ENCODE results near the gene PON2.

The PON2 gene

GRCh38 chr7:95430864-95431263 is 4.0 kb downstream of the PON2 start:
- no peak overlapping the region for H3K27ac Mint-ChIP-seq
- H3K9me3 Mint-ChIP-seq: no peaks in the 10 kb centered on the region
- no peaks in the 10 kb centered on the region for H3K27me3 Mint-ChIP-seq
- ATAC-seq (ENCODE audit: low read depth) (no peak), DNase-seq (ENCODE audit: low spot score in 2 of 2) (no peak)
- H3K4me3 Mint-ChIP-seq: no peak overlapping the region
- peaks cover 3% of the 10 kb centered on the region for H3K36me3 Mint-ChIP-seq
- peaks cover 11% of the 10 kb centered on the region for H3K4me1 Mint-ChIP-seq

GRCh38 chr7:95429241-95429990 is 5.4 kb downstream of the PON2 start:
- no peak overlapping the region for H3K27ac Mint-ChIP-seq
- H3K27me3 Mint-ChIP-seq: no peaks in the 10 kb centered on the region
- peaks cover 3% of the 10 kb centered on the region for H3K36me3 Mint-ChIP-seq
- DNase-seq (ENCODE audit: low spot score in 2 of 2): no peak
- no peaks in the 10 kb centered on the region for H3K9me3 Mint-ChIP-seq
- H3K4me3 Mint-ChIP-seq: no peak overlapping the region
- H3K4me1 Mint-ChIP-seq: peaks cover 5% of the 10 kb centered on the region
- ATAC-seq (ENCODE audit: low read depth): no peak

- ATAC-seq (ENCODE audit: low read depth): no peak
- Mint-ChIP-seq H3K9me3 (no peaks in the 10 kb centered on the region), H3K27ac (no peak overlapping the region), H3K27me3 (no peaks in the 10 kb centered on the region), H3K4me1 (no peaks in the 10 kb centered on the region), H3K36me3 (peaks cover 12% of the 10 kb centered on the region), H3K4me3 (no peak overlapping the region)
- no peak for DNase-seq (ENCODE audit: low spot score in 2 of 2)
These were observed 6.8 kb downstream of the PON2 start for GRCh38 chr7:95427914-95428516.

- H3K4me3 Mint-ChIP-seq: no peak overlapping the region
- no peak overlapping the region for H3K27ac Mint-ChIP-seq
- H3K9me3 Mint-ChIP-seq: no peaks in the 10 kb centered on the region
- DNase-seq (ENCODE audit: low spot score in 2 of 2): no peak
- H3K27me3 Mint-ChIP-seq: no peaks in the 10 kb centered on the region
- ATAC-seq (ENCODE audit: low read depth): no peak
- H3K4me1 Mint-ChIP-seq: no peaks in the 10 kb centered on the region
- H3K36me3 Mint-ChIP-seq: peaks cover 12% of the 10 kb centered on the region
These were observed 7.7 kb downstream of the PON2 start for GRCh38 chr7:95427166-95427565.

GRCh38 chr7:95425694-95426093 is 9.1 kb downstream of the PON2 start:
- ATAC-seq (ENCODE audit: low read depth) (no peak), DNase-seq (ENCODE audit: low spot score in 2 of 2) (no peak)
- Mint-ChIP-seq H3K36me3 (peaks cover 15% of the 10 kb centered on the region), H3K9me3 (no peaks in the 10 kb centered on the region), H3K27ac (no peak overlapping the region), H3K4me1 (peaks cover 2% of the 10 kb centered on the region), H3K4me3 (no peak overlapping the region), H3K27me3 (no peaks in the 10 kb centered on the region)

GRCh38 chr7:95424716-95425115 is 10.1 kb downstream of the PON2 start:
- no peak for ATAC-seq (ENCODE audit: low read depth)
- DNase-seq (ENCODE audit: low spot score in 2 of 2): no peak

GRCh38 chr7:95421847-95422444 is 12.9 kb downstream of the PON2 start:
- H3K36me3 Mint-ChIP-seq: peaks cover 12% of the 10 kb centered on the region
- no peak for ATAC-seq (ENCODE audit: low read depth)
- peaks cover 2% of the 10 kb centered on the region for H3K4me1 Mint-ChIP-seq
- H3K4me3 Mint-ChIP-seq: no peak overlapping the region
- no peak overlapping the region for H3K27ac Mint-ChIP-seq
- no peaks in the 10 kb centered on the region for H3K27me3 Mint-ChIP-seq
- no peaks in the 10 kb centered on the region for H3K9me3 Mint-ChIP-seq
- DNase-seq (ENCODE audit: low spot score in 2 of 2): no peak

More at GRCh38 chr7:95424716-95425115, 10.1 kb downstream of the PON2 start:
- peaks cover 15% of the 10 kb centered on the region for H3K36me3 Mint-ChIP-seq
- H3K4me3 Mint-ChIP-seq: no peak overlapping the region
- no peaks in the 10 kb centered on the region for H3K27me3 Mint-ChIP-seq
- H3K4me1 Mint-ChIP-seq: peaks cover 2% of the 10 kb centered on the region
- no peak overlapping the region for H3K27ac Mint-ChIP-seq
- no peaks in the 10 kb centered on the region for H3K9me3 Mint-ChIP-seq

GRCh38 chr7:95421000-95421846 is 13.6 kb downstream of the PON2 start:
- Mint-ChIP-seq H3K4me3 (no peak overlapping the region), H3K36me3 (peaks cover 12% of the 10 kb centered on the region), H3K9me3 (no peaks in the 10 kb centered on the region), H3K27ac (no peak overlapping the region), H3K27me3 (no peaks in the 10 kb centered on the region), H3K4me1 (peaks cover 2% of the 10 kb centered on the region)
- ATAC-seq (ENCODE audit: low read depth): no peak
- DNase-seq (ENCODE audit: low spot score in 2 of 2): no peak

GRCh38 chr7:95412075-95412474 is 22.8 kb downstream of the PON2 start:
- H3K27me3 Mint-ChIP-seq: no peaks in the 10 kb centered on the region
- H3K4me3 Mint-ChIP-seq: no peak overlapping the region
- H3K4me1 Mint-ChIP-seq: no peaks in the 10 kb centered on the region
- H3K27ac Mint-ChIP-seq: no peak overlapping the region
- peaks cover 11% of the 10 kb centered on the region for H3K36me3 Mint-ChIP-seq
- ATAC-seq (ENCODE audit: low read depth) (no peak), DNase-seq (ENCODE audit: low spot score in 2 of 2) (no peak)
- H3K9me3 Mint-ChIP-seq: no peaks in the 10 kb centered on the region

- H3K4me3 Mint-ChIP-seq: no peak overlapping the region
- no peaks in the 10 kb centered on the region for H3K27me3 Mint-ChIP-seq
- no peak for ATAC-seq (ENCODE audit: low read depth)
- peaks cover 11% of the 10 kb centered on the region for H3K36me3 Mint-ChIP-seq
- no peaks in the 10 kb centered on the region for H3K9me3 Mint-ChIP-seq
- no peak for DNase-seq (ENCODE audit: low spot score in 2 of 2)
- H3K27ac Mint-ChIP-seq: no peak overlapping the region
- H3K4me1 Mint-ChIP-seq: no peaks in the 10 kb centered on the region
These were observed 23.2 kb downstream of the PON2 start for GRCh38 chr7:95411666-95412065.

GRCh38 chr7:95411036-95411435 is 23.8 kb downstream of the PON2 start:
- Mint-ChIP-seq H3K27ac (no peak overlapping the region), H3K36me3 (peaks cover 11% of the 10 kb centered on the region), H3K9me3 (no peaks in the 10 kb centered on the region), H3K4me3 (no peak overlapping the region), H3K27me3 (no peaks in the 10 kb centered on the region), H3K4me1 (no peaks in the 10 kb centered on the region)
- ATAC-seq (ENCODE audit: low read depth) (no peak), DNase-seq (ENCODE audit: low spot score in 2 of 2) (no peak)

GRCh38 chr7:95407751-95408150 is 27.1 kb downstream of the PON2 start:
- H3K27ac Mint-ChIP-seq: no peak overlapping the region
- no peak for ATAC-seq (ENCODE audit: low read depth)

GRCh38 chr7:95405800-95406199 is 29.0 kb downstream of the PON2 start:
- H3K27ac Mint-ChIP-seq: no peak overlapping the region
- H3K27me3 Mint-ChIP-seq: no peaks in the 10 kb centered on the region
- no peaks in the 10 kb centered on the region for H3K9me3 Mint-ChIP-seq
- ATAC-seq (ENCODE audit: low read depth) (no peak), DNase-seq (ENCODE audit: low spot score in 2 of 2) (no peak)
- H3K4me1 Mint-ChIP-seq: no peaks in the 10 kb centered on the region
- H3K36me3 Mint-ChIP-seq: peaks cover 10% of the 10 kb centered on the region
- no peak overlapping the region for H3K4me3 Mint-ChIP-seq

More at GRCh38 chr7:95407751-95408150, 27.1 kb downstream of the PON2 start:
- Mint-ChIP-seq H3K4me1 (no peaks in the 10 kb centered on the region), H3K27me3 (no peaks in the 10 kb centered on the region), H3K9me3 (no peaks in the 10 kb centered on the region), H3K4me3 (no peak overlapping the region), H3K36me3 (peaks cover 8% of the 10 kb centered on the region)
- no peak for DNase-seq (ENCODE audit: low spot score in 2 of 2)

- H3K4me3 Mint-ChIP-seq: no peak overlapping the region
- H3K27ac Mint-ChIP-seq: no peak overlapping the region
- DNase-seq (ENCODE audit: low spot score in 2 of 2): no peak
- H3K4me1 Mint-ChIP-seq: no peaks in the 10 kb centered on the region
- H3K27me3 Mint-ChIP-seq: peaks cover 3% of the 10 kb centered on the region
- no peak for ATAC-seq (ENCODE audit: low read depth)
- H3K9me3 Mint-ChIP-seq: no peaks in the 10 kb centered on the region
- peaks cover 9% of the 10 kb centered on the region for H3K36me3 Mint-ChIP-seq
These were observed 29.6 kb downstream of the PON2 start for GRCh38 chr7:95405208-95405607.

Measured in memory B cell (primary cell).